K562 (cell line): ENCODE results near the gene VPS16. TPM values are rescaled to one million over a fixed set of nuclear protein-coding genes. Genes with fewer than 3 reads are reported as not detected.

Experiments used
- BRF2 ChIP-seq: IDR thresholded peaks from 3 replicates; pipeline ENCODE4 v1.6.1; 2011; ENCODE audit warnings: borderline replicate concordance, mild to moderate bottlenecking; ENCODE audit not compliant: insufficient read length, insufficient read depth
- CHAMP1 ChIP-seq: fragments of 450-650 bp; IDR thresholded peaks from 2 replicates; pipeline ENCODE4 v1.6.1; 2016; ENCODE audit warnings: mild to moderate bottlenecking
- DIDO1 ChIP-seq: fragments of 450-650 bp; IDR thresholded peaks from 2 replicates; pipeline ENCODE4 v1.6.1; 2016; ENCODE audit warnings: low read depth, missing biosample characterization, missing genetic modification characterization
- GATA2 ChIP-seq: sonication (generic); formaldehyde crosslinking; IDR thresholded peaks from 2 replicates; pipeline ENCODE4 v1.4.0; 2020; ENCODE audit warnings: mild to moderate bottlenecking, missing genetic modification reagents
- IRF1 ChIP-seq: sonication (generic); formaldehyde crosslinking; IDR thresholded peaks from 2 replicates; pipeline ENCODE4 v1.8.0; 2022; ENCODE audit warnings: missing genetic modification reagents, mild to moderate bottlenecking, borderline replicate concordance
- KLF13 ChIP-seq: fragments of 450-650 bp; IDR thresholded peaks from 2 replicates; pipeline ENCODE4 v1.6.1; 2016; ENCODE audit warnings: missing genetic modification characterization, low read depth, mild to moderate bottlenecking, missing compliant biosample characterization, moderate library complexity, borderline replicate concordance
- MBD1 ChIP-seq: fragments of 250-450 bp; sonication (Bioruptor Pico); IDR thresholded peaks from 2 replicates; pipeline ENCODE4 v1.8.0; 2022; ENCODE audit warnings: inconsistent platforms
- MTA1 ChIP-seq: fragments of 450-650 bp; IDR thresholded peaks from 2 replicates; pipeline ENCODE4 v1.6.1; 2017; ENCODE audit warnings: borderline replicate concordance
- MYC ChIP-seq, 2 experiments: fragments of 250-450 bp in 1 of 2; sonication (Bioruptor Pico) in 1 of 2; IDR thresholded peaks; 2 replicates each; pipeline versions ENCODE4 v1.5.1 to v1.6.1; 2012 to 2021; ENCODE audit warnings: low read depth in 2 of 2, borderline replicate concordance in 1 of 2, improper control_type of control experiment in 1 of 2, low read length in 1 of 2, mild to moderate bottlenecking in 1 of 2, moderate library complexity in 1 of 2
- NFYB ChIP-seq: IDR thresholded peaks from 2 replicates; pipeline ENCODE4 v1.6.1; 2011; ENCODE audit warnings: mild to moderate bottlenecking, moderate library complexity; ENCODE audit not compliant: insufficient read length; ENCODE audit errors: extremely low read depth
- PCBP2 ChIP-seq: fragments of 200-400 bp; formaldehyde crosslinking; IDR thresholded peaks from 2 replicates; pipeline ENCODE4 v1.6.1; 2018; ENCODE audit warnings: low read length, low read depth, mild to moderate bottlenecking, moderate library complexity; ENCODE audit not compliant: poor library complexity, severe bottlenecking
- RBM39 ChIP-seq: fragments of 200-400 bp; formaldehyde crosslinking; optimal IDR thresholded peaks from 2 replicates; pipeline ENCODE3; 2018; ENCODE audit warnings: low read depth, low read length
- RFX1 ChIP-seq: fragments of 450-650 bp; IDR thresholded peaks from 2 replicates; pipeline ENCODE4 v1.6.1; 2016; ENCODE audit warnings: mild to moderate bottlenecking, moderate library complexity
- SUPT5H ChIP-seq: fragments of 450-650 bp; IDR thresholded peaks from 2 replicates; pipeline ENCODE4 v1.6.1; 2016
- ZNF354B ChIP-seq: fragments of 250-450 bp; sonication (Bioruptor Pico); IDR thresholded peaks from 2 replicates; pipeline ENCODE4 v1.4.0; 2020
- ZNF609 ChIP-seq: sonication (generic); formaldehyde crosslinking; IDR thresholded peaks from 2 replicates; pipeline ENCODE4 v1.8.1; 2023; ENCODE audit warnings: missing genetic modification reagents, mild to moderate bottlenecking, borderline replicate concordance
- ZNF644 ChIP-seq: fragments of 200-800 bp; sonication (Bioruptor generic); IDR thresholded peaks from 2 replicates; pipeline ENCODE4 v1.6.1; 2016; ENCODE audit warnings: low read depth, missing genetic modification characterization, missing compliant biosample characterization
- polyA plus RNA-seq, 8 experiments: library from polyadenylated mRNA; depleted of rRNA in 4 of 8; stranded (reverse) in 5 of 8; unstranded in 3 of 8; fragments of >200 nt; fragmentation: Nextera tagmentation in 2 of 8; fragmentation: Illumina TruSeq in 1 of 8; extraction: Ambion mirVana in 2 of 8; extraction: Trizol in 1 of 8; gene quantifications; 2 replicates each; pipeline versions ENCODE4 v1.2.1 to v1.2.3, GENCODE V29; 2011 to 2014; ENCODE audit warnings: inconsistent platforms in 1 of 8, missing spikeins in 1 of 8
- total RNA-seq, 7 experiments: library from RNA; depleted of rRNA in 6 of 7; stranded (reverse); fragments of >200 nt in 6 of 7; fragmentation: Illumina TruSeq in 2 of 7; extraction: Trizol in 2 of 7; gene quantifications; 2 replicates each; pipeline versions ENCODE4 v1.2.1 to v1.2.3, GENCODE V29; 2011 to 2021; ENCODE audit warnings: low replicate concordance in 1 of 7

Gene VPS16
- total and polyA plus RNA-seq, 9 of the 15 experiments (the other 6 are each of a cell fraction or from before 2014, with no cell fraction given), result 6.8 to 24.7 (median 14.0) TPM

- TF ChIP-seq IRF1 (CRISPR knock-in tag) (no peak), ZNF609 (CRISPR knock-in tag) (no peak), GATA2 (CRISPR knock-in tag) (no peak), RFX1 (peak; percentile 8; the same call in 1 of the 2 replicates), KLF13 (tag) (no peak), MTA1 (peak; percentile 69; the same call in 1 of the 2 replicates), BRF2 (no peak), MYC (IDR thresholded peaks at IDR 0.05; ENCODE audit: low read depth, low read length) (peak; percentile 80), MYC (CRISPR knock-in tag; IDR thresholded peaks at IDR 0.05; ENCODE audit: borderline replicate concordance, low read depth) (no peak), ZNF354B (CRISPR knock-in tag) (no peak), NFYB (no peak), MBD1 (no peak), SUPT5H (no peak), ZNF644 (tag) (no peak), CHAMP1 (no peak), RBM39 (no peak), DIDO1 (tag) (no peak), PCBP2 (no peak)
Observed at GRCh38 chr20:2890742-2891141, 50.2 kb downstream of the VPS16 start (continued).
